SK-N-SH (cell line): ENCODE data around the gene TCN1.
"Not testable (repeated sequence)": the region's sequence is repeated elsewhere in the genome, so short reads cannot be mapped to it uniquely, and the experiment has no call there.

Experiments used
- CTCF ChIP-seq: fragments of 200-600 bp; sonication (generic); IDR thresholded peaks from 2 replicates; pipeline ENCODE4 v1.6.1; 2017; ENCODE audit warnings: antibody characterized with exemption, mild to moderate bottlenecking, moderate library complexity
- EP300 ChIP-seq, 2 experiments: IDR thresholded peaks; 2 replicates each; pipeline versions ENCODE4 v1.4.0 to v1.6.1; 2012; ENCODE audit warnings: borderline replicate concordance in 1 of 2, low read depth in 1 of 2, low read length in 1 of 2
- FOXM1 ChIP-seq: IDR thresholded peaks from 2 replicates; pipeline ENCODE4 v1.4.0; 2012; ENCODE audit warnings: low read depth, mild to moderate bottlenecking
- RFX5 ChIP-seq: IDR thresholded peaks from 2 replicates; pipeline ENCODE4 v1.6.1; 2012; ENCODE audit warnings: mild to moderate bottlenecking, improper control_type of control experiment, low read length
- TAF1 ChIP-seq: IDR thresholded peaks from 2 replicates; pipeline ENCODE4 v1.6.1; 2012; ENCODE audit warnings: low read depth, mild to moderate bottlenecking, low read length, moderate library complexity, borderline replicate concordance

- TF ChIP-seq EP300 (IDR thresholded peaks at IDR 0.05; ENCODE audit: borderline replicate concordance in 1 of 2, low read depth in 1 of 2, low read length in 1 of 2); CTCF; RFX5; FOXM1; TAF1: not testable (repeated sequence)
Measured at GRCh38 chr11:59848439-59848838, 17.8 kb downstream of the TCN1 start.
